Skeletal muscle satellite cell (primary cell): ENCODE results near the gene LRP2BP. TPM values are rescaled to one million over a fixed set of nuclear protein-coding genes. Genes with fewer than 3 reads are reported as not detected.

ENCODE experiments used
- H3K27me3 ChIP-seq: 2 replicates; pipeline ENCODE4 v1.7.0; 2013; ENCODE audit warnings: low read length; ENCODE audit not compliant: control insufficient read depth, insufficient read depth
- H3K36me3 ChIP-seq: 2 replicates; pipeline ENCODE4 v1.7.0; 2013; ENCODE audit warnings: mild to moderate bottlenecking, control low read depth, low read length; ENCODE audit not compliant: insufficient read depth
- H3K4me1 ChIP-seq: 2 replicates; pipeline ENCODE4 v1.7.0; 2013; ENCODE audit warnings: low read length; ENCODE audit not compliant: control insufficient read depth, insufficient read depth
- H3K4me2 ChIP-seq: 2 replicates; pipeline ENCODE4 v1.7.0; 2013; ENCODE audit warnings: mild to moderate bottlenecking, low read length
- H3K4me3 ChIP-seq: 2 replicates; pipeline ENCODE4 v1.7.0; 2013; ENCODE audit warnings: low read length
- H3K9ac ChIP-seq: 2 replicates; pipeline ENCODE4 v1.7.0; 2013; ENCODE audit warnings: mild to moderate bottlenecking, low read depth, low read length, moderate library complexity
- H3K9me3 ChIP-seq: replicated peaks from 2 replicates; pipeline ENCODE4 v1.7.0; 2013; ENCODE audit warnings: mild to moderate bottlenecking, control low read depth, low read length
- total RNA-seq: library from RNA; depleted of rRNA; stranded (reverse); fragments of >200 nt; gene quantifications from 2 replicates; pipeline ENCODE4 v1.2.3, GENCODE V29; 2012; rRNA removed

The LRP2BP gene
- total RNA-seq = 0.25 and 0.66 TPM in 2 replicates

DNA sequence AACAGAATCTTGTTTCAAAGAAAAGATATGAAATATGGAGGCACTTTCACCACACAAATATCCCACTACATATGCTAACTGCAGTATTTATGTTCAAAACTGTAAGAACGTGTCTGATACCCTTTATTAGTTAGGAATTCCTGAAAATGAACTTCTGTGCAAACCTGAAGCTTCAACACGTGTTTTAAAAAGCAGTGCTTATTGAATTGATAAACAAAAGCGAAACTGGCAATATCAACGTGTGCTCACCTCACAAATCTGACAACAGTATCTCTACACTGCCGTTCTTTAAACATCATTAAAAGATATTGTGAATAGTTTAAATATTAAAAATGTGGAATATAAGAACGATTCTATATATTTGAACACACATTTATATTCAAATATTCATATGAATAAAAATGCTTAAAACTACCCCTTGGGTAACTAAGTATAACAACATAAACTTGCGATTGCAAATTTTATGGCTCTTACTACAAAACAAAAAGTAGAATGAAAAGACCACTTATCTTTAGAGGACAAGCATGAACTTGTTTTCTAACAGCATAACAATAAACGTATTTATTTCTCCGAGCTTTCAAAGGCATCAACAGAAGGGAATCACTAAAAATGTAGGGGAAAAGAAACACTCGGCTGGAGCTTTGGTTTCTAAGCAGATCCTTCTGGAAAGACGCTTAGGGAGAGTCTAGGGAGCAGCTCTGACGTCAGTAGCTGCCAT lies at the start of gene LRP2BP:
TSS of gene LRP2BP (minus strand) at position 687 of the 718 bp plus-strand sequence. CDS start 17,738 bp downstream, outside the sequence.
- Histone ChIP-seq H3K36me3 (peaks cover 16% of the 10 kb centered on the region), H3K4me3 (peak within 1 kb of the TSS; percentile 82)

DNA sequence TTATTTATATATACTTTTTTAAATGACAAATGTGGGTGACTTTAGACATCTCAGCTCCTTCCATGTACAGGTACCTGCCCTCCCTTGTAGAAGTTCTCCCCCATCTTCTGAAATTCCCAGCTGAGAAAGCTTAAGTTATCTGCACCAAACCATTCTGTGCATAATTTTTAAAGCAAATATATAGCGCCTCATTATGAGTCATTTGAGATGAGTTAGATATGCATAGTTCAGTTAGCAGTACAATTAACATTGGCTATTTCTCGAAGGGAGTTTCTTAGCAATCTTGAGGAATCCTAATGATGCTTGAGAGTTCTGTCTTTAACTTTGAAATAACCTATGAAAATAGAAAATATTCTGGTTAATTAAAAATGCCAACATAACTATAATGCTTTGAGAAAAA lies 49.5 kb upstream of the LRP2BP start:
- H3K27me3 ChIP-seq = no peaks in the 10 kb centered on the region
- no peaks in the 10 kb centered on the region for H3K9me3 ChIP-seq
- H3K4me1 ChIP-seq = no peaks in the 10 kb centered on the region
- H3K9ac ChIP-seq = no peak overlapping the region
- no peaks in the 10 kb centered on the region for H3K36me3 ChIP-seq
- H3K4me3 ChIP-seq = no peak overlapping the region
- no peak overlapping the region for H3K4me2 ChIP-seq

More for the DNA sequence above, at the start of gene LRP2BP:
- peak within 1 kb of the TSS; percentile 92 for H3K9ac ChIP-seq
- peak within 1 kb of the TSS; percentile 98 for H3K4me2 ChIP-seq
- no peaks in the 10 kb centered on the region for H3K27me3 ChIP-seq
- no peaks in the 10 kb centered on the region for H3K9me3 ChIP-seq
- H3K4me1 ChIP-seq = peaks cover 20% of the 10 kb centered on the region

DNA sequence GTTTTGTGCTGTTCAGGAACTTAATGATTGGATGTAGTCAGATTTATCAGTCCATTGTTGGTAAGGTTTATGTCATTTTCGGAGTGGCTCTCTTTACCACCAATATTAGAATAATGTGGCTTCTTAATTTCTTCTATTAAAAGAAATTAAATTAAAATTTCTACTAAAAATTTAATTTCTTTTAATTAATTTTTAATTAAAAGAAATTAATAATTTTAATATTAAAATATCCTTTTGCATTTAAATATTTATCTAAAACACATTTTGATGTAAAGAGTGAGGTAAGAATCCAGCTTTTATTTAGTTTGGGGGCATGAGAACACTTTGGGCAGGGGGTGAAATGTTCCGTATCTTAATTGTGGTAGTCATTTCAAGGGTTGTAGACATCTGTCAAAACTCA lies 45.8 kb upstream of the LRP2BP start:
- Histone ChIP-seq H3K4me1 (no peaks in the 10 kb centered on the region), H3K9ac (no peak overlapping the region), H3K9me3 (no peaks in the 10 kb centered on the region), H3K27me3 (no peaks in the 10 kb centered on the region), H3K36me3 (no peaks in the 10 kb centered on the region), H3K4me3 (no peak overlapping the region), H3K4me2 (no peak overlapping the region)

DNA sequence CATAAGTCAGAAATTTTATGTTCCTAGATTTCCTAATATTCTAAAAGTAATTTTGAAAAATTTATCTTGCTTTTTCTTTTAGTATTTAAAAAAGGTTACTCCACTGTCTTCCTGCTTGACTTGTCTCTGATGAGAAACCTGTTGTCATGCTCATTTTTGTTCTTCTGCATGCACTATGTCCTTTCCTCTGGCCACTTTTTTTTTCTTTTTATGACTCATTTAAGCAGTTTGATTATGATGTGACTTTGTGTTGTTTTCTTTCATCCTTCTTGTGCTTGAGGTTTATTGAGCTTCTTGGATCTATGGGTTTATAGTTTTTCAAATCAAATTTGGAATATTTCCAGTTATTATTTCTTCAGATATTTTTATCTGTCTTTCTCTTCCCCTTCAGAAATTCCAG lies 42.1 kb upstream of the LRP2BP start:
- Histone ChIP-seq H3K9ac (no peak overlapping the region), H3K27me3 (no peaks in the 10 kb centered on the region), H3K36me3 (no peaks in the 10 kb centered on the region), H3K4me3 (no peak overlapping the region), H3K4me2 (no peak overlapping the region), H3K4me1 (no peaks in the 10 kb centered on the region), H3K9me3 (no peaks in the 10 kb centered on the region)

DNA sequence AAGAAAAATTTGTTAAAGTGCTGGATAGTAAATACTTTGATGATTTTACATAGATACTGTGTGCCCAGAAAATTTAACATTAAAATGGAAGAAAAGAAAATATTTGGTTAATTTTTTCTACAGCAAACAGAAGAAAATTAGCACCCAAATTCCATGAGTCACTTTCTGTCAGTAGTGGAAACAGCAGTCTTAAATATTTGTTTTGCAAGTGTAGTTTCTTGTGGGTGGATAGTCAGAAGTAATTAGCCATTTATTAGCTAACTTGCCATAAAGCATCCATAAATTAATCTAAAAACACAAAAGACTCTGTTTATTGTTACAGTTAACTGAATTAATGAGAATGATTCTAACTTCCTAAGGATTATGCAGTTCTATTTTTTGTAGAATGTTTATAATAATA lies 39.7 kb upstream of the LRP2BP start:
- H3K27me3 ChIP-seq = no peaks in the 10 kb centered on the region
- H3K4me2 ChIP-seq = no peak overlapping the region
- H3K9me3 ChIP-seq = no peaks in the 10 kb centered on the region
- no peaks in the 10 kb centered on the region for H3K36me3 ChIP-seq
- no peaks in the 10 kb centered on the region for H3K4me1 ChIP-seq
- no peak overlapping the region for H3K4me3 ChIP-seq
- H3K9ac ChIP-seq = no peak overlapping the region

DNA sequence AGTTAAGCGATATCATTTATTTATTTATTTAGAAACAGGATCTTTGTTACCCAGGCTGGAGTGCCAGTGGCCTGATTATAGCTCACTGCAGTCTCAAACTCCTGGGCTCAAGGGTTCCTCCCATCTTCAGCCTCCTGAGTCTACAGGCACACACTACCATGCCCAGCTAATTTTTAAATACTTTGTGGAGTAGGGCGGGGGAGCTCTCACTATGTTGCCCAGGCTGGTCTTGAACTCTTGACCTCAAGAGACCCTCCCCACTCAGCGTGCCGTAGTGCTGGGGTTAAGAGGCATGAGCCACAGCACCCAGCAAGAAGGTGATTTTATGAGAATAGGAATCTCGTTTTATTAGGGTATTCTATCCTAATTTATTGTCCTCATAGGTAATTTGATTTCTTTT lies 33.9 kb upstream of the LRP2BP start:
- H3K36me3 ChIP-seq = no peaks in the 10 kb centered on the region
- no peak overlapping the region for H3K9ac ChIP-seq
- no peaks in the 10 kb centered on the region for H3K9me3 ChIP-seq
- no peaks in the 10 kb centered on the region for H3K27me3 ChIP-seq
- H3K4me2 ChIP-seq = no peak overlapping the region
- H3K4me1 ChIP-seq = peaks cover 8% of the 10 kb centered on the region
- H3K4me3 ChIP-seq = no peak overlapping the region

DNA sequence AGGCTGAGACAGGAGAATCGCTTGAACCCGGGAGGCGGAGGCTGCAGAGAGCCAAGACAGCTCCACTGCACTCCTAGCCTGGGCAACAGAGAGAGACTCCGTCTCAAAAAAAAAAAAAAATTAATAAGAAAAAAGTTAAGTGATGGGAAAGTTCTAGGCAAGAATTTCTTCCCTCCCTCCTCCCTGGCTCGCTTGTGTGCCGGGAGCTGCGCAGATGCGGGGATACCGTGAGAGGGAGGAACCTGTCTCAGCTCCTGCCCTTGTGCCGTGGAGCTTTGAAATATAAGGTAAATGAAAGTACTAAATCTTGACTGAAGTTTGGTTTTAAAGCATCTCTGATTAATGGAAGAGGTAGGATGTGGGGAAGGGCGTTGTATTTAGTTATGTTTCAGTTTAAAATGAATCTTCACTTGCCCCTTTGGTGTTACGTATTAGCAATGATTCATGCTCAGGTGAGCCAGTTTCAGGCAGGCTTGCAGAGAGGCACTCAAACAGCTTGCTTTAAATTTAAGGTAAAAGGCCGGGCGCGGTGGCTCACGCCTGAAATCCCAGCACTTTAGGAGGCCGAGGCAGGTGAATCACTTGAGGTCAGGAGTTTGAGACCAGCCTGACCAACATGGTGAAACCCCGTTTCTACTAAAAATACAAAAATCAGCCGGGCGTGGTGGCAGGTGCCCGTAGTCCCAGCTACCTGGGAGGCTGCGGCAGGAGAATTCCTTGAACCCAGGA lies 31.4 kb upstream of the LRP2BP start:
- Histone ChIP-seq H3K4me1 (peaks cover 9% of the 10 kb centered on the region), H3K4me2 (no peak overlapping the region), H3K9me3 (no peaks in the 10 kb centered on the region), H3K36me3 (peaks cover under 1% of the 10 kb centered on the region), H3K9ac (no peak overlapping the region), H3K27me3 (no peaks in the 10 kb centered on the region), H3K4me3 (no peak overlapping the region)

DNA sequence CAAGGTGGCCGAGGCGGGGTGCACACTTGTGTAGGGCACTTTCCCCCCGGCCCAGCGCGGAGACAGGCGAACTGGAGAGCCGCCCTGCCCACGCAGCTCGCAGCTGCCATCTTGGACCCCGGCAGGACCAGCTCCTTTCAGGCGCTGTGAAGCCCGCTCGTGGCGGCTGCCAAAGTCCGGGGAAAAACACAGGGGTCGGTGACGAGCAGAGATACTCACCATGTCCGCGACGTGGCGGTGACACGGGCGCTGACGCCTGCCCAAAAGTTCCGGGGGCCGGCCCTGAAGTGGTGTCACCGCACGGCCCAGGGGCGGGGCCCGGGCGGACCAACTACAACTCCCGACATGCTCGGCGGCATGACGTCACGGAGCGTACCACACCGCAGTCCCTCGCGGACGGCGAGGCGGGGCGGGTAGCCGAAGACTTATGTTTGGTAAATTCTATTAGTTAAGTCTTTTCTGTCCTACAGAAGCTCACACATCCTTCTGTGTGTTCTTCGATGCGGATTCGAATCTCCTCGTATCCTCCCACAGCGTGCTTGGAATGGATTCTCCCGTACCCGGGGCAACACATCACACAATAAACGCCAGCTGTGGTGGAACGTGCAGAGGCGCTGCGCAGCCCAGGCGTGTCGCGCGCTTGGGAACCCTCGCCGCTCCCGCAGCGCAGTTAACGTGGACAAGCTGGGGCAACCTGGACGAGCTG lies 30.1 kb upstream of the LRP2BP start, which contains the start of gene UFSP2:
TSS of gene UFSP2 (minus strand) at position 318 of the 706 bp plus-strand sequence. CDS start at position 222, 96 bp downstream.
- Histone ChIP-seq H3K4me3 (peak within 1 kb of the TSS; percentile 86), H3K27me3 (no peaks in the 10 kb centered on the region), H3K9ac (peak within 1 kb of the TSS; percentile 94), H3K36me3 (peaks cover 12% of the 10 kb centered on the region), H3K9me3 (no peaks in the 10 kb centered on the region), H3K4me1 (peaks cover 15% of the 10 kb centered on the region), H3K4me2 (peak within 1 kb of the TSS; percentile 92)

DNA sequence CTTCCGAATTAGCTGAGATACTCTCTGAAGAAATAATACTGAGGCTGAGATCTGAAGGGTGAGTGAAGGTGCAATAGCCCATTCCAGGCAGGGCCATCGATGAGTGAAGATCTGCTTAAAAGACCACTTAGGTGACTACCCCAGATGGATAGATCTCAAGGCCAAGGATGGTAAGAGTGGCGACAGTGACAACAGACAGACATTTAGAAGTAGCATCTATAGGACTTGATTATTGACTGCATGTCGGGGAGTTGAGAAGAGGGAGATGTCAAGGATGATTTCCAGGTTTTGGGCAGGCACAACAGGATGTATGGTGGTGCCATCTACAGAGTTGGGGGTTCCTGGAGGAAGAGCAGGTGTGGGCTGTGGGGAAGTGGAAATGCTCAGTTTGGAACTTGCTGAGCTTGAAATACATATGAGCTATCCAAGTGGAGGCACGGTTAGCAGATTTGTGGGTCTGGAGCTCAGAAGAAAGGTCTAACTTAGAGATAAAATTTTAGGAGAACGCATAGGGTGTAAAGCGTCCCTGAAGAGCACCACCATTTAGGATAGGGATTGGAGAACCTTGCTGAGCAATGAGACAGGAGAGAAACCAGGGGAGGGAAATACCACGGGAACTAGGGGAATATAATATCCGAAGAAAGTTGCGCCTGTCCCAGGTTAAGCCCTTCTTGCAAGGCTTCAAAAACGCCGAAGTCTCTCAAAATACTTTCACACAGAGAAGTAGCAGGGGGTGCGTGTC lies 29.4 kb upstream of the LRP2BP start:
- peaks cover 15% of the 10 kb centered on the region for H3K4me1 ChIP-seq
- peaks cover 12% of the 10 kb centered on the region for H3K36me3 ChIP-seq
- peak overlapping the region; percentile 86 for H3K4me3 ChIP-seq
- H3K4me2 ChIP-seq = peak overlapping the region; percentile 92
- peak overlapping the region; percentile 94 for H3K9ac ChIP-seq
- H3K27me3 ChIP-seq = no peaks in the 10 kb centered on the region
- H3K9me3 ChIP-seq = no peaks in the 10 kb centered on the region

DNA sequence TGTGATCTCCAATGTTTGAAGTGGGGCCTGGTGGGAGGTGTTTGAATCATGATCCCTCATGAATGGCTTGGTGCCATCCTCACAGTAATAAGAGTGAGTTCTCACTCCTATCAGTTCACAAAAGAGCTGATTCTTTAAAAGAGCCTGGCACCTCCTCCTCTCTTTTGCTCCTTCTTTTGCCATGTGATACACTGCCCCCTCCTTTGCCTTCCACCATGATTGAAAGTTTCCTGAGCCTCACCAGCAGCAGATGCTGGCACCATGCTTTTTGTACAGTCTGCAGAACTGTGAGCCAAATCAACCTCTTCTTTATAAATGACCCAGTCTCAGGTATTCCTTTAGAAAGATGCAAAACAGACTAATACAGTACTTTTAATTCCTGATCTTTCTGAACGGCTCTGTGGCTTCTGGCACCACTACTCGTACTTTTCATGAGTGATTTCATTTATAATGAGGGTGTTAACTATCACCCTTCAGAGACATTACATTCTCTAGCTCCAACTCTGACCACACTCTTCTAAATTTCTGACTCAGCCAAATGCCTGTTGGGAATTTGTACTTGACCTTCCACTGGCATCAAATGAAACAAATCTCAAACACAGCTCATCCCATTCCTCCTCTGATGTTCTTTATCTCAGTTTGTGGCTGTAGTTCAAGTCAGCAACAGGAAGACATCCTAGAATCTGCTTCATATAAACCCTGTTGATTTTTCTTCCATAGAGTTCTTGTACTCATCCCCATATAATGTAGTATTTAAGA lies 25.8 kb upstream of the LRP2BP start:
- Histone ChIP-seq H3K27me3 (no peaks in the 10 kb centered on the region), H3K4me2 (no peak overlapping the region), H3K9me3 (no peaks in the 10 kb centered on the region), H3K36me3 (peaks cover 24% of the 10 kb centered on the region), H3K4me1 (peaks cover 15% of the 10 kb centered on the region), H3K9ac (no peak overlapping the region), H3K4me3 (no peak overlapping the region)
